ENCODE results near the gene GPR160.

The GPR160 gene

DNA sequence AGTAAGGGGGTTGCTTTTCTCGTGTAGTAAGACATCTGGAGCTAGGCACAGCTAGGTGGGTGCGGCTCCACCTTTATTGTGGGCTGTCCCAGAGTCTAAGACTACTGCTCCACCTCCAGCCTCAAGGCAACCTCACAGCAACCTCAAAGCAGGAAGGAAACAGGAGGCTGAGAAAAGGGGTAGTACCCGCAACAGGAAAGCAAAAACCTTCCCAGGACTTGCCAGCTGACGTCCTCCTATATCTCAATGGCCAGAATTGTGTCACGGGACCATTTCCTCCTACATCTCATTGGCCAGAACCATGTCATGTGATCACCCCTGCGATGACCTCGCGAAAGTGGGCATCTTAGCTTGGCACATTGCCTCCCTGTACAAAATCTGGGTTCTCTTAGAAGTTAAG is 4.3 kb upstream of the GPR160 start:
- peak; percentile 51 to 84 (median 68) for DNase-seq

DNA sequence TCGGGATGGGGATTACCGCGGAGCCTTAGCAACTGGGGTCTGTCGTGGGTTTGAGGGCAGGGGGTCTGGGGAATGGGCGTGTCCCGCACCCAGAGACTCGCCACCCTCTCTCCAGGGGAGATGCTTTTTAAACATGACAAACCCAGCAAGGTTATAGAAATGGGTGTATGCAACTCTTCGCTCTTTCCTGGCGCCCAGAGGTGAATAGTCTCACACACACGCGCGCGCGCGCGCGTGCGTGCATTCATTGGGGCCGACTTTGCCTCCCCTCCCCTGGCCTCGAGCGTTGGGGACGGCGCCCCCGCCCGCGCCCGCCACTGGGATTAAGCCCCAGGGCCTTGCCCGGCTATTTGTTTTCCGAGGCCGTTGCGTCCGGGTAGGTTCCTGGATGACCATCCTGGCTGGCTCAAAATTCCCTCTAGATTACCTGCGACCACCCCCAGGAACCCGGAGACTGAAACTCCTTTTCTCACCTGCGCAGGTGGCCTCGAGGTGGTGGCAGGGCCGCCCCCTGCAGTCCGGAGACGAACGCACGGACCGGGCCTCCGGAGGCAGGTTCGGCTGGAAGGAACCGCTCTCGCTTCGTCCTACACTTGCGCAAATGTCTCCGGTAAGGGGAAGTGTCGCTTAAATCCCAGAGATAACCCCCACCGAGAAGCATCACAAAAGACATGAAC is 777 bp downstream of the GPR160 start:
- peak; percentile 23 to 67 (median 54) for DNase-seq

DNA sequence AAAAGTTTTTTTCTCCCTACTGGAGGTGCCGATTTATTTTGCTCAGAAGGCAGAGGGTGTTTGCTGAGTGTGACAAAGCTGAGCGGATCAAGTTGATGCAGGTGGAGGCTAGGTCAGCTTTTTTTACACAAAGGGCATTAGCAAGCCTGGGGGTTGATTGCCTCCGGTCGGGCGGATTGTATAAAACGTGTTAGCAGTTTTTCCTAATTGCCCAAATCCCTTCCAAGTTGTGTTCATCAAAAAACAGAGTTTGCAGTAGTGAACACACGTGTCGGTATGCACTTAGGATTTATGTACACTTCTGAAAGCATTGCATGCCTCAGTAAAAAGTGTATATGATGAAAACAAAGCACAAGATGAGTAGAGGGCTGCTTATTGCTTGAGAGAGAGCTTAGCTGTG is 2.6 kb downstream of the GPR160 start:
- no peak for DNase-seq

DNA sequence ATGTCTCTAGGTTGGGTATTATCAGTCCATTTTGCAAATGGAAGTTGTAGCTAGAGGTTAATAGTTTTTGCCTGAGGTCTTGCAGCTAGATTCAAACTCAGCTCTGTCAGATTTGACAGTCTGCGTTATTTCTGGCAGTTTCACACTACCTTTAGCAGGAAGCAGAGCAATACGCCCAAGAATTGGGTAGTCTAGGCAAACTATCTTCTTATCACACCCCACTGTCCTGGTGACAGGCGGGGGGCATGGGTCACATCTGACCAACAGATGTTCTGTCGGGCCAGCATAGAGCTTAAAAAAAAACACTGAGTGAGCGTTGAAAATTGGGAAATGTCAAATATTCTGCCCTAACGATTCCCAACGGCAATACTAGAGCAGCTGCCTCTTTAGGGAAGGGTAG is 5.7 kb downstream of the GPR160 start:
- DNase-seq: no peak

DNA sequence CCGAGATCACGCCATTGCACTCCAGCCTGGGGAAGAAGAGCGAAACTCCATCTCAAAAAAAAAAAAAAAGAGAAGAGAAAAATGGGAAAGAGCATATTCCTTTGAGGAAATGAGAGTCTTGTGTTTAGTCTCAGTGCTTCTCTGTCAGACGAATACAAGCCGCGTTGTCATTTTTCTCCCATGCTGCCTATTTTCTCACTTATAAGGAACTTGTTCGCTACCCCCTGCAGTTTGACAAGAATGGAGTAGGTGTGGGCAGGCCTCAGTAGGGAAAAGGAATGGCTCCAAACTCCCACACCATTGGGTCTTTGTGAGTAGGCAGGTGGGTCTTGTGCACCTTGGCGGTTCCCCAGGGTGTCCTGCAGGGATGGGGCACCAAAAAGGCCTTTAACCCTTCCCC is 6.5 kb downstream of the GPR160 start:
- DNase-seq: no peak

DNA sequence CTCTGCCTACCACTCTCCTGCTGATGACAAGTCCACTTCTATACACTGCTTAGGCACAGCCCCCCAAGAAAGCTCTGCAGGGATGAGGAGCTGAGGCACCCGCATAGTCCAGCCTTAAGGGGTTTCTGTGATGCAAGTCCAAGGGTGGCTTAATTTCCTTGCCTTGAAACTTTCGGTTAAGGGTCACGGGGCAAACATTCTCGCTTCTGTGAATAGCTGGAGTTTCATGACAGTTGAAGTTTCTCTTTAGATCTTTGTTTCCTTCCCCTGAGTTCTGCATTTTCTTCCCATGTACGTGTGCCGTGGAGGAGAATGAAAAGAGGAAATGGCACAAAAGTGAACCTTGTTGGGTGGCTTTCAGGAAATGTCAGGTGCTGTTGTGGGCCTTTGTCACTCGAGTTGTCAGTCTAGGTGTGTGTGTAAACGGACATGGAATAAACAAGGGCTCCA is 7.0 kb downstream of the GPR160 start:
- DNase-seq: peak in 1 of 6 experiments; percentile 5

DNA sequence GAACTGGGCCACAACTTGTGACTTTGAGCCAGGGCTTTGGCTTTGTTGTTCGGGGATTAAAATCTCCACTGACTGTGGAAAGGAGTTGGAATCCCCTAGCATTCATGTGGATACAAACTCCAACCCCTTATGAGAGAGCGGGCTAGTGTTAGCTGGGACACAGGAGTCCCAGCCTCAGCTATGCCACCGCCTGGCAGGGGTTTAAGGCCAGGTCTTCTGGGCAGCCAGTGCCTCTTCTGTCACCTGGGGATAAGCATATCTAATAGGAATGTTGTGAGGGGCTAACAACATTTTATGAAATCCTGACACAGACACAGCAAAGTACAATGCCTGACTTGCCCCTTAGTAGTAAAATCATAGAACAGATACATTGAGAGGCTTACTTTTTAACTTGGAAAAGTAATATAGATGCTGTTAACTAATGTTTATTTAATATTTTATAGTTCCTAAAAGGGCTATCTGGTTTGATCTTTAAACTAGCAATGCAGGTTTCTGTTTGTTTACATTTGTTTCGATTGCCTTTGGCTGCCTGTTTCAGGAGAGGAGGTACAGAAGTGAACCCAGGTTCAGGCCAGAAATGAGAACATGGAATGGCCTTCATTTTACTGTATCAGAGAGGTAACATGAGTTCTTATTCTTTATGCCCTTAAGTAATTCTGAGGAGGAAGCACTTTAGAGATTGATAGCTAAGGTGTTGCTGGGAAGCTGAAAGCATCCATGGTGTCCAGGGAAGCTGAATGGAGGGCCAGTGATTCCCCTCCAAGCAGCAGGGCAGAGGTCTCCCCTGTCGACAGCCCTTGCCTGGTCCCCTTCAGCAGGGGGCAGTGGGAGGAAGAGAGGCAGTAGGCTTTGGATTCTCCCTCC is 8.7 kb downstream of the GPR160 start:
- DNase-seq: no peak

DNA sequence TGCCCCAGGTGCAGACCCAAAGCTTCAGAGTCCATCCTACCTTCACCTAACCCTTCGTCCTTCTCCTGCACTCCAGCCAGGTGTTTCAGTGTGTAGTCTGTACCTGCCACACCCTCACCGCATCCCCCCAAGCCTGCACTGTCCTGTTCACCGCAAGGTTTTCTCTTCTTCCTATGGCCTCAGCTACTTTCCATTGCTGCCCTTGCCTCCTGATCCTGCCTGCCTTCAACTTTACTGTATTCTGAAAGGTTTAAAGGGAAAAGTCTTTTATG is 9.3 kb downstream of the GPR160 start:
- no peak for DNase-seq

DNA sequence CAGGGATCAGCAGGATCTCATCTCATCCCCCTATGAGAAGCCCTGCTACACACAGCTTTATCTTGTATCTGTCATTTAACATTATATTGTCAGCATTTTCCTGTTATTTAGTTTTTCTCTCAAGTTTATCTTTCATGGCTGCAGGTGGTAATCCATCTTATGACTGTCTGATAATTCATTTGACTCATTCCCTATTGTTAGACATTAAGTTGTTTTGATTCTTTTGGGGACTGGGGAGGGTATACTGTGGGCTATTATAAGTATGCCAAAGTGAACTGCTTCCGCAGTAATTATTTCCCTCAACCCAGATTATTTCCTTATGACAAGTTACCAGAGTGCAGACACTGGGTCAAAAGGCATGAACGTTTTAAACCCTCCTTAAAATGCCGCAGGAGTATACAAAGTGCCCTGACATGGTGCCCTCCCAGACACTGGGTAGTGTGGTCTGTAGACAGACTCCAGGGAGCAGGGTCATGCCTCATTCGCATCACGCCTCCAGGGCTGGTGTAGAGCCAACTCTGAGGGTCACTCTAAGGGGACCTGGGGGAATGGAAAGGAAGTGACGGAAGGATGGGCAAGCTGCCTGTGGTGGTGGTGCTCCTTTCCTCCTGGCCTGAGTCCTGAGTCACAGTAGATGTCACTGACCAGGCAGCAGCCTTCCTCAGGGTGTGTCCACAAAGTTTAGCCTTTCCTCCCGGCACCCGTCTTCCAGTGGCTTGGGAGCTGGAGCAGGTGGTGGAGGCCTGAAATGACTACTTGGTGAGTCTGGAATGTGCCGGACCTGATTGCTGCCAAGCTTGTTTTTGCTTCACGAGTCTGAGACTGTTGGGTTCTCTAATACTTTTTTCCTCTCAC is 11.6 kb downstream of the GPR160 start:
- no peak for DNase-seq

DNA sequence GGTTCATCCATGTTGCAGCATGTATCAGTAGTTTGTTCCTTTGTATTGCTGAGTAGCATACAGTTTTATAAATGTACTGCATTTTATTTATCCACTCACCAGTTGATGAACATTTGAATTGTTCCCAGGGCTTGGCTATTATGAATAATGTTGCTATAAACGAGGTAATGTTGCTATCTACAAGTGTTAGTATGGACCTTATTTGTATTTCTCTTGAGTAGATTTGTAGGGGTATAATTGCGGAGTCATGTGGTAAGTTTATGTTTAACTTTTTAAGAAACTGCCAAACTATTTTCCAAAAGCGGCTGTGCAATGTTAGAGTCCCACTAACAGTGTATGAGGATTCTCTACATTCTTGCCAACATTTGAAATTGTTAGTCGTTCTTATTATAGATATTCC is 13.0 kb downstream of the GPR160 start:
- DNase-seq: no peak

DNA sequence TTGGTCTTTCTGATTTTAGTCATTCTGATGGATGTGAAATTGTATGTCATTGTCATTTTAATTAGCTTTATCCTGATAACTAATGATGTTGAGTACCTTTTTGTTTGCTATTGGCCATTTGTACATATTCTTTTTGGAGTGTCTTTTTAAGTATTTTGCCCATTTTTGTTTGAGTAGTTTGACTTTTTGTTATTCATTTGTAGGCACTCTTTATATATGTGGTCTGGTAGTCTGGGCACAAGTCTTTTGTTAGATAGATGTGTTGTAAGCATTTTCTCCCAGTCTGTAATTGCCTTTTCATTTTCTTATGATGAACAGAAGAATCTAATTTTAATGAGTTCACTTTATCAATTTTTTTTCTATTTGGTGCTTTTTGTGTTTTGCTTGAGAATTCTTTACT is 14.6 kb downstream of the GPR160 start:
- no peak for DNase-seq

DNA sequence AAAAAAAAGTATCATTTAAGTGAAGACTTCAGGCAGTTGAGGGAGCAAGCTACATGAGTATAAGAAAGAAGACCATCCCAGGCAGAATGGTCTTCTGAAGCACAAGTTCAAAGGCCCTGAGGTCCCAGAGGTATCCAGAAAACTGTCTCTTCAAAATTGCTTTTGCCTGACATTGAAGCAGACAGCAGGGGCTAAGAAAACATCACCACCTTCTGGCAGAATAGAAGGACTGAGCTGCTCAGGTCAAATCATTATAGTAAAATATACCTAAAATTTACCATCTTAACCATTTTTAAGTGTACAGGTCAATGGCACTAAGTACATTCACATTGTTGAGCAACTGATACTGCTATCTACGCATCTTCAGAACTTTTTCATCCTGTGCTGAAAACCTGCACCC is 16.4 kb downstream of the GPR160 start:
- DNase-seq: peak in 2 of 6 experiments; percentile 29 to 41

DNA sequence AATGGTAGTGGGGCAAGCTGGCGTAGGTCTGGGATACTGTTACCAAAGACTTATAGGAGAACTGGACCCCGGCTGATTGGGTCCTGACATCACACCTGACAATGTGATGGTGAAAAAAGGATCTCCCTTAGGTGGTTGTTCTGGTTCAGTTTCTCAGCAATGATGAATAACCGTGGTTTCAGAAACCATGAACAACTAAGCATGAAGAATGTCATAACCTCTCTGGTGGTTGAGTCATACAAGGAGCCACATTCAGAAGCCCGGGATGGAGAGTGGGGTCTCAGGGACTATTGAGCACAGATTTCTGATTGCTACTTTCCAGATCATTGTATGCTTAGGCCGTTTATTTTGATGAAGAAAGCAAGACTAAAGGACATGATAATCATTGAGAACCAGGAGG is 17.4 kb downstream of the GPR160 start:
- no peak for DNase-seq

DNA sequence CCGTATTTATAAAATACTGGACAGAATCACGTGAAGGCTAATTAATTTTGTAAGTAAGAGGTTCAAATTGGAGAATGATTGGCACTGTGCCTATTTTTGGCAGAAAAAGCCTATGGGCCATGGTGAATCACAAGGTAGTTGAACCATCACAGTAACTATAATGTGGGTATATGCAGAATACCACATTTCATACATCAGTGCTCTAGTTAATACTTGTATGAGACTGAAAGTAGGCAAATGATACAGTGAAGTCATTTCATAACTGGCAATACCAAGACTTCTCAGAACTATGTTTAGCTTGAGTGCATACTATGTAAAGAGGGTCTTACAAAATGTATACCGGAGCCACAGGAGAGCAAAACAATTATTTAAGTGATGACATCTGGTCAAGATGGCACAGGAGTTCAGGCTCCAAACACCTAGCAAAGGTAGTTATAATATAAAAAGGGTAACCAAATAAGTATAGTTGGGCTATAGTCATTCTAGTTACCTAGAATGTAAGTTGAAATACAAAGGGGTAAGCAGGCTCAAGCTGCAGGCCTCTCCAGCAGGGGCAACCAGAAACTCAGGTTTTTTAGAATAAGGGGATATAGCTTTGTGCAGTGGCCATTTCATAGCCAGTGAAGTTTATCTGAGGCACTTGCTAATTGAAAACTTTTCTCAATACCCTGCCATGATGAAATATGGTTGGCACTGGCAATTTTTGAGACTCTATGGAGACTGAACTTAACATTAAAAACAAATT is 19.1 kb downstream of the GPR160 start:
- DNase-seq: no peak

DNA sequence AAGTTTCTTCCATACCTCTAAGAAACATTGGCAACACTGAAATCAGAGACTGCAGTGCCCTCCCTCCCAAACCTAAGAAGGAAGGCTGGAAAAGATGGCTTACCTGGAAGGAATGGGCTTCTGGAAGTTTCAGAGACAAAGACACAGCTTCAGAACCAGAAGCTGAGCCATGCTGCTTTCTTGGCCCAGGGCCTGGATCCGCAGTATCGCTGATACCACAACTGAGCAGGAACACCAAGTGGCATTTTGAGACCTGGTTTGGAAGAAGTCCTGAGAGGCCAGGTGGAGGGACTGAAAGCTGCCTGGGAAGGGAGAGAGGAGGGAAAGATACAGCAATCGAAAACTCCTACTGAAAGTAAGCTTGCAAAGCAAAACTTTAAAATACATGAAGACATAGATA is 19.8 kb downstream of the GPR160 start:
- DNase-seq: no peak

DNA sequence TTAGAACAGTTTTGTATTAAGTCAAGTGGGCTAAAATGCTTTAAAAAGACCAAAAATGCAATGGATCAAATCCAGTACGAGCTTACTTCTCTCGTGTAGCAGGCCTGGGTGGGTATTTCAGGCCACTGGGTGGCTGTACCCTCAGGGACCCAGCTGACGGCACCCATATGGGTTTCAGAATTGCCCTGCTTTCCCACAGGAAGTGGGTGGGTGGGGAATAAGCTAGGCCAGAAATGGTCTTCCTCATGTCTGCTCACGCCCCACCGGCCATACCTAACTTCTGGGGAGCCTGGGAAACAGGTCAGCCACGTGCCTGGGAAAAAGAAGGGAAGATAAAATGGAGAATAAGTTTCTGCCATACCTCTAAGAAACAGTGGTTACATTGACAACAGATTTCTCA is 20.3 kb downstream of the GPR160 start:
- DNase-seq: no peak

DNA sequence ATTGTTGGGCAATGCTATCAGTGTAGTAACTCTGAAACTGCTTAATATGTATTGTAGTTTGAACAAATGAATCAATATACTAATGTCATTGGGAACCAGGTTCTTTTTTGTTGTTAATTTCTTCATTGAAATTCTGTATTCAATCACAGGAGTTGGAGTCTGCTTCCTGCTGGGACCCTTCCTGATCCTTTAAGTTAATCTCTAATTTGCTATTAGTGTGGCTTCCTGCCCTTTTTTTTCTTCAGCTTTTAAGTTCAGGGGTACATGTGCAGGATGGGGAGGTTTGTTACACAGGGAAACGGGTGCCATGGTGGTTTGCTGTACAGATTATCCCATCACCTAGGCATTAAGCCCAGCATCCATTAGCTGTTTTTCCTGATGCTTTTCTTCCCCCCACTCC is 21.7 kb downstream of the GPR160 start:
- DNase-seq: no peak

DNA sequence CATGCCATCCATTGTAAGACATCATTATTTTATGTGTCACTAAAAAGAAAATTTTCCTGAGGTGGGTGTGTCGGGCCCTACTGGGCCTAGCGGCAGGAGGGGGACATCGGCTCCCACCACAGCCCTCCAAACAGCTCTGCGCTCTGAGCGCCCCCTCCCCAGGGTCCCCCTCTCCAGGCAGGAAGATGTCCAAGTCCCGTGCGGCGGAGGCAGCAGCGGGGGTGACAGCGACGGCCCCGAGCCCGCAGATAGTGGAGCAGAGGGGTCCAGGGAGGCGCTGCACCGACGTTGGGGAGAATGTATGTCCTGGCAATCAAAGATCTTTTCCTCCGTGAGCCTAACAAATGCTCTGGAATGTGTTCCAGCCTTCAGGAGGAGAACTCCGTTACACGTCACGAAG is 24.3 kb downstream of the GPR160 start:
- no peak for DNase-seq

DNA sequence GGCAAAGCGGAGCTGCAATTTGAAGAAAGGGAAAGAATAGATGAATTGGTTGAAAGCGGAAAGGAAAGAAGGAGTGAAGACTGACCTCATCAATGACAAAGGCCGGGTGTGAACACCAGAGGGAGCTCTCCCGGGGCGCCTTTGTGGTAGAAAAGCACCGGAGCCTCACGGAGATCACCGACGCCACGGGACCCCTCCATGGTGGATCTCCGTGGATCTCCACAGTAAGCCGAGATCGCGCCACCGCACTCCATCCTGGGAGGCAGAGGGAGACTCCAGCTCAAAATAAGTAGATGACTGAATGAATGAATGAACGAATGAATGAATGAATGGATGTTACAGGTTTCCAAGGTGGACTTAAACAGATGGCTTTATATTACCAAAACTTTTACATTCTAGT is 25.0 kb downstream of the GPR160 start:
- DNase-seq: no peak

DNA sequence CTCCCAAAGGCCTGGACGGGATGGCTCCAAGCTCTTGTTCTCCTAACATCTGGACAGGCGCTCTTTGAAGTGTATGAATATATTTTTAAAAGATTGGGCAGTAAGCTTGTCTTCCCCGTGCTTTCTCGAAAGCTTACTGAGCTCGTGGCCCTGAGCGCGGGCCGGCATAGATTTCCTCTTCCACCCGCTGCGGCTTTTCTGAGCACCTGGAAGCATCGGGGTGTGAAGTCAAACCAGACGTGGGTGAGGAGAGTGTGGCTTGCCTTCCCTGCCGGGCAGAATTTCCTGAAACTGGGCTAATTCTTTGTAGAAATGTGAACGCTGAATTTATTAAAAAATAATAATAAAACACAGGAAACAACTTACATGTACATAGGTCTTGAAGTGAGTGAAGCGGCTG is 25.9 kb downstream of the GPR160 start:
- no peak for DNase-seq

DNA sequence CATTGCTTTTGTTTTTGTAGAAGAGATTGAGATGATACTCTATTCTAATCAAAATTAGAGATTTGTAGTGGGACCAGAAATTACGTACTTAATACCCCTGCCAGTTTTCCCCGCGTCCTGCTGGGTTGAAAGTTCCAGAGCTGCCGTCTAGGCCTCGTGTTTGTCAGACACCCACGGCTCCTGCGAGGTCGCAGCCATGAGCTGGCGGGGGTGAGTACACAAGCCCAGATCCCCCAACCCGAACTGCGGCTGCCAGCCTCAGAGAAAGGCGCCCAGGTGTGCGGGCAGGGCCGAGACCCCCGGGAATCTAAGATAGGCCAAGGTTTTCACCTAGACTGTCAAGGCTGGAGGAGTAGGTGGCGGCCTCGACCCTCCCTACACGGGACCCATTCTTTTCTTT is 26.3 kb downstream of the GPR160 start:
- DNase-seq: no peak

DNA sequence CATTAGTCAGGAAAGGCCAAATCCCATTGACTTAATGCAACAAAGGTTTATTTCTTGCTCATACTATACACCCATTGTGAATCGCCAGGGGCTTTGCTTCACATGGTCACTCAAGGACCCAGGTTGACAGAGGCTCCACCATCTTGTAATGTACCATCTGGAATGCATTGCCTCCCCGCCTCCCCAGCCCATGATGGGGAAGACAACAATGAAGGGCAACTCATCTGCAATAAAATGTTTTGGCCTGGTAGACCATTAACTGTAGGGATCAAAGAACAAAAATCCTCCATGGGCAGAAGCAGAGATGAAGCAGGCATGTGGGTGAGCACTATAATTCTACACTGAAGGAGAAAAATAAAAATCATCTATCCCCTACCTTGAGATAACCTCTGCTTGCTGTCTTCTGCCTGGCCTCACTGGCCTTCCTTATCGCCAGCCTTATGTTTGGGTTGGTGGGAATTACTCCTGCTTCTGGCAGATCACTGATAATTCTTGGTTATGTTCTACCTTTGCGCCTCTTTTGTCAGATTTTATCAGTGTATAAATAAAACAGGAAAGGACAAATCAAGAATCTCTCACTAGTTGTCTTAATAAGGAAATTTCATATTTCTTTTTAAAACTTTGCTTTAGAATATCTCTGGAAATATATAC is 37.8 kb downstream of the GPR160 start:
- DNase-seq: no peak
